GM23338 (cell line): ENCODE results near the gene GYPC. TPM values are rescaled to one million over a fixed set of nuclear protein-coding genes. Genes with fewer than 3 reads are reported as not detected.

Source experiments
- ATAC-seq: fragments of 200-7000 bp; cut with Tn5 transposase; 3 replicates; pipeline ENCODE4 v1.9.1; 2020
- DNase-seq: peaks from one replicate; pipeline ENCODE4 v3.0.0-alpha.2; 2015; ENCODE audit warnings: low spot score
- H2AFZ ChIP-seq: fragments of 200-600 bp; sonication (generic); 2 replicates; pipeline ENCODE4 v1.8.0; 2016; ENCODE audit warnings: antibody characterized with exemption, mild to moderate bottlenecking, moderate library complexity
- H3F3A ChIP-seq: fragments of 200-600 bp; sonication (generic); replicated peaks from 2 replicates; pipeline ENCODE4 v1.8.0; 2017; ENCODE audit warnings: antibody characterized with exemption, mixed run types, low read depth
- H3K27ac ChIP-seq: fragments of 200-600 bp; sonication (generic); 2 replicates; pipeline ENCODE4 v1.6.1; 2016; ENCODE audit warnings: low read depth
- H3K27me3 ChIP-seq: fragments of 200-600 bp; sonication (generic); 2 replicates; pipeline ENCODE4 v1.8.0; 2016; ENCODE audit warnings: mild to moderate bottlenecking, mixed run types, moderate library complexity; ENCODE audit not compliant: insufficient read depth
- H3K36me3 ChIP-seq: fragments of 200-600 bp; sonication (generic); 2 replicates; pipeline ENCODE4 v1.8.0; 2016; ENCODE audit warnings: mild to moderate bottlenecking; ENCODE audit not compliant: insufficient read depth
- H3K4me1 ChIP-seq: fragments of 200-600 bp; sonication (generic); 2 replicates; pipeline ENCODE4 v1.8.0; 2016; ENCODE audit warnings: mild to moderate bottlenecking, moderate library complexity; ENCODE audit not compliant: insufficient read depth
- H3K4me2 ChIP-seq: fragments of 200-600 bp; sonication (generic); 2 replicates; pipeline ENCODE4 v1.7.1; 2017; ENCODE audit warnings: mixed run types
- H3K4me3 ChIP-seq: fragments of 200-600 bp; sonication (generic); 2 replicates; pipeline ENCODE4 v1.6.1; 2016; ENCODE audit warnings: mixed run types
- H3K79me2 ChIP-seq: fragments of 200-600 bp; sonication (generic); replicated peaks from 2 replicates; pipeline ENCODE4 v1.8.0; 2017; ENCODE audit warnings: mild to moderate bottlenecking; ENCODE audit not compliant: insufficient read depth
- H3K9me2 ChIP-seq: fragments of 200-600 bp; sonication (generic); 2 replicates; pipeline ENCODE4 v1.8.0; 2017; ENCODE audit not compliant: insufficient read depth
- H4K20me1 ChIP-seq: fragments of 200-600 bp; sonication (generic); replicated peaks from 2 replicates; pipeline ENCODE4 v1.8.0; 2017; ENCODE audit warnings: mild to moderate bottlenecking; ENCODE audit not compliant: insufficient read depth
- H3K27ac Mint-ChIP-seq: 2 replicates; pipeline ENCODE4 v1.8.0; 2020; ENCODE audit warnings: inconsistent platforms, mild to moderate bottlenecking, moderate library complexity, mixed read lengths
- H3K27me3 Mint-ChIP-seq: 3 replicates; pipeline ENCODE4 v1.8.0; 2022; ENCODE audit warnings: low read depth, mild to moderate bottlenecking, moderate library complexity, mixed read lengths, inconsistent platforms; ENCODE audit not compliant: insufficient read depth, poor library complexity
- H3K36me3 Mint-ChIP-seq: 3 replicates; pipeline ENCODE4 v1.8.0; 2021; ENCODE audit warnings: low read depth, mild to moderate bottlenecking, inconsistent platforms, moderate library complexity, mixed read lengths
- H3K4me1 Mint-ChIP-seq: 3 replicates; pipeline ENCODE4 v1.8.0; 2020; ENCODE audit warnings: mild to moderate bottlenecking, inconsistent platforms, mixed read lengths
- H3K4me3 Mint-ChIP-seq: 3 replicates; pipeline ENCODE4 v1.8.0; 2021; ENCODE audit warnings: moderate library complexity, mild to moderate bottlenecking, inconsistent platforms, mixed read lengths
- H3K9me3 Mint-ChIP-seq: 3 replicates; pipeline ENCODE4 v1.8.0; 2020; ENCODE audit warnings: moderate library complexity, mild to moderate bottlenecking, inconsistent platforms, mixed read lengths
- CREB1 ChIP-seq: fragments of 250-450 bp; sonication (Bioruptor Pico); IDR thresholded peaks from 2 replicates; pipeline ENCODE4 v1.5.0; 2020; ENCODE audit warnings: low read depth, mild to moderate bottlenecking, moderate library complexity
- CTCF ChIP-seq, 2 experiments: fragments of 200-600 bp in 1 of 2; sonication (generic) in 1 of 2; conservative IDR thresholded peaks; 2 replicates each; pipeline versions ENCODE4 v1.5.1 to v1.6.1; 2016 to 2017; ENCODE audit warnings: antibody characterized with exemption in 2 of 2, low read depth in 2 of 2, mild to moderate bottlenecking in 2 of 2, moderate library complexity in 1 of 2
- ETS1 ChIP-seq: IDR thresholded peaks from 2 replicates; pipeline ENCODE4 v1.6.1; 2016; ENCODE audit warnings: antibody characterized with exemption
- EZH2 ChIP-seq: fragments of 200-600 bp; sonication (generic); IDR thresholded peaks from one replicate; pipeline ENCODE4 v1.8.0; 2017; ENCODE audit warnings: antibody characterized with exemption, mild to moderate bottlenecking, low read depth; ENCODE audit not compliant: unreplicated experiment
- EZH2phosphoT487 ChIP-seq: fragments of 200-600 bp; sonication (generic); IDR thresholded peaks from one replicate; pipeline ENCODE4 v1.8.1; 2018; ENCODE audit warnings: antibody characterized with exemption; ENCODE audit not compliant: unreplicated experiment
- JUNB ChIP-seq: IDR thresholded peaks from one replicate; pipeline ENCODE4 v1.6.1; 2016; ENCODE audit warnings: antibody characterized with exemption; ENCODE audit not compliant: unreplicated experiment
- NANOG ChIP-seq: IDR thresholded peaks from 2 replicates; pipeline ENCODE4 v1.6.1; 2016; ENCODE audit warnings: antibody characterized with exemption, borderline replicate concordance
- POLR2AphosphoS5 ChIP-seq: IDR thresholded peaks from 2 replicates; pipeline ENCODE4 v1.6.1; 2016; ENCODE audit warnings: antibody characterized with exemption, low read depth
- REST ChIP-seq: IDR thresholded peaks from one replicate; pipeline ENCODE4 v1.6.1; 2018; ENCODE audit warnings: antibody characterized with exemption; ENCODE audit not compliant: unreplicated experiment
- STAT1 ChIP-seq: IDR thresholded peaks from one replicate; pipeline ENCODE4 v1.6.1; 2016; ENCODE audit warnings: antibody characterized with exemption; ENCODE audit not compliant: unreplicated experiment
- ZNF114 ChIP-seq: fragments of 250-450 bp; sonication (Bioruptor Pico); IDR thresholded peaks from 2 replicates; pipeline ENCODE4 v1.5.0; 2020; ENCODE audit warnings: mild to moderate bottlenecking, moderate library complexity
- ZNF331 ChIP-seq: fragments of 250-450 bp; sonication (Bioruptor Pico); IDR thresholded peaks from 2 replicates; pipeline ENCODE4 v1.5.0; 2020; ENCODE audit warnings: low read depth, mild to moderate bottlenecking, moderate library complexity
- ZNF462 ChIP-seq: fragments of 250-450 bp; sonication (Bioruptor Pico); IDR thresholded peaks from 2 replicates; pipeline ENCODE4 v1.5.0; 2020; ENCODE audit warnings: mild to moderate bottlenecking, moderate library complexity
- polyA plus RNA-seq: library from polyadenylated mRNA; unstranded; fragments of >200 nt; fragmentation: Nextera tagmentation; extraction: Ambion mirVana; gene quantifications from 2 replicates; pipeline ENCODE4 v1.2.1, GENCODE V29; 2016
- total RNA-seq: library from RNA; depleted of rRNA; stranded (reverse); fragments of >200 nt; shearing (Covaris generic); gene quantifications from 2 replicates; pipeline ENCODE4 v1.2.3, GENCODE V29; 2014

The GYPC gene
- total and polyA plus RNA-seq, 2 experiments from 2014 or later: 19.6 to 29.7 TPM

- no peaks in the 10 kb centered on the region for H3K79me2 ChIP-seq
- no peak for DNase-seq
- H3K27ac ChIP-seq: no peak overlapping the region
- 0 out of 2 replicates have a peak, but pooled peaks cover 6% of the 10 kb centered on the region for H3K9me2 ChIP-seq
- no peaks in the 10 kb centered on the region for H3K36me3 Mint-ChIP-seq
- peaks cover 16% of the 10 kb centered on the region for H3K27me3 Mint-ChIP-seq
- no peak overlapping the region for H2AFZ ChIP-seq
- no peak overlapping the region for H3K4me2 ChIP-seq
- TF ChIP-seq REST: no peak
- TF ChIP-seq EZH2phosphoT487: no peak
- TF ChIP-seq CREB1 (CRISPR knock-in tag): no peak
- TF ChIP-seq ZNF462 (CRISPR knock-in tag): no peak
- no peak for TF ChIP-seq CTCF (conservative IDR thresholded peaks at IDR 0.05; ENCODE audit: low read depth in 2 of 2)
- no peak for TF ChIP-seq ZNF114
- no peak for TF ChIP-seq NANOG
- TF ChIP-seq JUNB: no peak
- no peak for TF ChIP-seq EZH2
- no peak for TF ChIP-seq ETS1
- no peak for TF ChIP-seq ZNF331 (CRISPR knock-in tag)
- no peak for TF ChIP-seq STAT1
- no peak for TF ChIP-seq POLR2AphosphoS5
- peaks cover 19% of the 10 kb centered on the region for H3K4me1 ChIP-seq
- H3K36me3 ChIP-seq: no peaks in the 10 kb centered on the region
- H3K4me1 Mint-ChIP-seq: peaks cover 17% of the 10 kb centered on the region
- peaks cover 5% of the 10 kb centered on the region for H3K9me3 Mint-ChIP-seq
- peaks cover 7% of the 10 kb centered on the region; the same call in 1 of the 2 replicates for H3K27me3 ChIP-seq
- H4K20me1 ChIP-seq: no peaks in the 10 kb centered on the region
- H3F3A ChIP-seq: peaks cover 10% of the 10 kb centered on the region
- H3K4me3 Mint-ChIP-seq: no peak overlapping the region
- H3K4me3 ChIP-seq: no peak overlapping the region
- ATAC-seq: no peak
- H3K27ac Mint-ChIP-seq: no peak overlapping the region
Observed at GRCh38 chr2:126652323-126652891, 3.6 kb upstream of the GYPC start.
